Osteocyte (in vitro differentiated cells): Measurements from ENCODE around the gene SPTLC3. TPM values are rescaled to one million over a fixed set of nuclear protein-coding genes. Genes with fewer than 3 reads are reported as not detected.

Source experiments
- DNase-seq: peaks from one replicate; pipeline ENCODE4 v3.0.0; 2021; ENCODE audit warnings: mixed read lengths; ENCODE audit not compliant: unreplicated experiment; ENCODE audit errors: extremely low spot score
- H3K27ac Mint-ChIP-seq: one replicate; pipeline ENCODE4 v1.8.0; 2021; ENCODE audit warnings: mild to moderate bottlenecking, mixed read lengths; ENCODE audit not compliant: unreplicated experiment
- H3K27me3 Mint-ChIP-seq: one replicate; pipeline ENCODE4 v1.8.0; 2021; ENCODE audit warnings: mixed read lengths; ENCODE audit not compliant: unreplicated experiment
- H3K36me3 Mint-ChIP-seq: one replicate; pipeline ENCODE4 v1.8.0; 2021; ENCODE audit warnings: mixed read lengths; ENCODE audit not compliant: unreplicated experiment
- H3K4me1 Mint-ChIP-seq: one replicate; pipeline ENCODE4 v1.8.0; 2021; ENCODE audit warnings: mixed read lengths; ENCODE audit not compliant: unreplicated experiment
- H3K4me3 Mint-ChIP-seq: one replicate; pipeline ENCODE4 v1.8.0; 2021; ENCODE audit warnings: mild to moderate bottlenecking, moderate library complexity, mixed read lengths; ENCODE audit not compliant: unreplicated experiment
- H3K9me3 Mint-ChIP-seq: one replicate; pipeline ENCODE4 v1.8.0; 2021; ENCODE audit warnings: mixed read lengths; ENCODE audit not compliant: unreplicated experiment
- CTCF ChIP-seq: fragments of 200-600 bp; sonication (generic); IDR thresholded peaks from 2 replicates; pipeline ENCODE4 v1.5.0; 2021; ENCODE audit warnings: antibody characterized with exemption, mild to moderate bottlenecking, moderate library complexity
- total RNA-seq: library from RNA; stranded (reverse); gene quantifications from 2 replicates; pipeline ENCODE4 v1.2.1, GENCODE V29; 2021

Gene SPTLC3
- total RNA-seq, 1 donor from 2014 or later, result 5.0 TPM

- H3K27me3 Mint-ChIP-seq, result no peaks in the 10 kb centered on the region
These were observed 73.1 kb downstream of the SPTLC3 start for GRCh38 chr20:13081877-13082276.

GRCh38 chr20:13082378-13082777 is 73.6 kb downstream of the SPTLC3 start:
- Mint-ChIP-seq H3K36me3 (no peaks in the 10 kb centered on the region), H3K27me3 (no peaks in the 10 kb centered on the region), H3K4me1 (peaks cover 4% of the 10 kb centered on the region), H3K9me3 (no peaks in the 10 kb centered on the region), H3K4me3 (no peak overlapping the region), H3K27ac (no peak overlapping the region)
- TF ChIP-seq CTCF, result no peak
- DNase-seq, result no peak

More at GRCh38 chr20:13081877-13082276, 73.1 kb downstream of the SPTLC3 start:
- no peak overlapping the region for H3K27ac Mint-ChIP-seq
- no peak for DNase-seq
- peaks cover 4% of the 10 kb centered on the region for H3K4me1 Mint-ChIP-seq
- no peak overlapping the region for H3K4me3 Mint-ChIP-seq
- H3K9me3 Mint-ChIP-seq, result no peaks in the 10 kb centered on the region
- no peaks in the 10 kb centered on the region for H3K36me3 Mint-ChIP-seq
- TF ChIP-seq CTCF, result no peak

DNA sequence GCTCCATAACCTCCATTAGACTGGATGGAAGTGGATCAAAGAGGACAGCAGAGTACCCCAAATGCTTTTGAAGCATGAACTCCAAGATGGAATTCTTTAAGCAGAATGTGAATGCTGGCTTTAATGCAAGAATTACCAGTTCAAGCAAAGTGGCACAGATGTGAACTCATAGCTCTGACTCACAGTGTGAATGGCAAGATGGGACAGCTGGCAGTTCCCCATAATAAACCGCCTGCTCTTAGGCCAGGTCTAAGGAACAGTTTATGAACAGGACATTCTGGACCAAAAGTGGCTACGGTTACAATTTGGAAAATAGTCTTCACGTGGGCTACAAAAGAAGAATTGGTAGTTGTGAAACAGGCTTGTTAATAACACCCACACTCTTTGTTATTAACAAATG is 76.5 kb downstream of the SPTLC3 start:
- Mint-ChIP-seq H3K27ac (no peak overlapping the region), H3K9me3 (no peaks in the 10 kb centered on the region), H3K27me3 (no peaks in the 10 kb centered on the region), H3K36me3 (no peaks in the 10 kb centered on the region), H3K4me3 (no peak overlapping the region), H3K4me1 (peaks cover 4% of the 10 kb centered on the region)
- TF ChIP-seq CTCF, result no peak
- no peak for DNase-seq

DNA sequence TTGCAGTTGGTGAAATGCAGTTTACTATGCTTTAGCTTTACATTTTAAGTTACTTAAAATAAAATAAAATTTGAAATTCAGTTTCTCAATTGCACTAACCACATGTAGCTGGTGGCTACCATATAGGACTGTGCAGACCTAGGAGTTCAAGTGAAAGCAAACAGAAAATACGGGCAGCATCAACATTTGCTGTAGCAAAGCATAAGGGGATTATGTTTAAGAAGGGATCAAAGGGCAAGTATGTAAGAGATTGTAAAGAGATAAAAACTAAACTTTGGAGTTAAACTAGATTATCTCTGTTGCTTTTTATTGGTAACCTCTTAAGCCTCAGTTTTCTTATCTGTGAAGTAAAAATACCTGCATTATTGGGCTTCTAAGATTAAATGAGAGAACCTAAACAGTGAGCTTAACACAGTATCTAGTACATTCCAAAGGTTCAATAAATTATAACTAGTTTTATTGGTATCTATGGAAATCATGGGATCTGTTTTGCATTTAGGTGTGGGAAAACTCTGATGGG is 81.2 kb downstream of the SPTLC3 start:
- H3K4me3 Mint-ChIP-seq, result no peak overlapping the region
- H3K27ac Mint-ChIP-seq, result no peak overlapping the region
- no peak for TF ChIP-seq CTCF
- peaks cover 3% of the 10 kb centered on the region for H3K4me1 Mint-ChIP-seq
- H3K9me3 Mint-ChIP-seq, result no peaks in the 10 kb centered on the region
- H3K27me3 Mint-ChIP-seq, result no peaks in the 10 kb centered on the region
- H3K36me3 Mint-ChIP-seq, result peaks cover 7% of the 10 kb centered on the region
- DNase-seq, result no peak

DNA sequence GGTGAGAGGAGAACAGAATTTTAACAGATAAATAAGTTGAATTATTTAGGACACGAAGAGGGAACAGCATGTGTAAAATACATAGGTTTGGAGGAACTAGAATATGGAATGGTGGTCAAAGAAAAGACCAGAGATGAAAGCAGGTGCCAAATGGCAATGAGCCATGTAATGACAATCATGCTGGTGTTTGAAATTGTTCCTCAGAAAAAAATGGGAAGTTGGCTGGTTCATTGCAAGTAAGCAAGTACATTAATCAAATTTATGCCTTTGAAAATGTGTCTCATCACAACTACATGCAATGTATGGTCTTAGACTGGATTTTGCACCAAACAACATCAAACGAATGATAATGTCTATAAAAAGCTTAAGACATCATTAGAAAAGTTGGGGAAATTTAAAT is 83.3 kb downstream of the SPTLC3 start:
- no peak for DNase-seq
- H3K27me3 Mint-ChIP-seq, result no peaks in the 10 kb centered on the region
- H3K36me3 Mint-ChIP-seq, result peaks cover 7% of the 10 kb centered on the region

More for the DNA sequence above, 83.3 kb downstream of the SPTLC3 start:
- TF ChIP-seq CTCF, result no peak
- H3K27ac Mint-ChIP-seq, result no peak overlapping the region
- no peak overlapping the region for H3K4me3 Mint-ChIP-seq
- H3K4me1 Mint-ChIP-seq, result peaks cover 3% of the 10 kb centered on the region
- no peaks in the 10 kb centered on the region for H3K9me3 Mint-ChIP-seq
